Left forelimb (tissue), 1 donor: ENCODE data around the gene SLC38A11.

Experiments
- DNase-seq: peaks from one replicate; pipeline ENCODE4 v3.0.0-alpha.2; 2018; ENCODE audit warnings: low spot score

The SLC38A11 gene

DNA sequence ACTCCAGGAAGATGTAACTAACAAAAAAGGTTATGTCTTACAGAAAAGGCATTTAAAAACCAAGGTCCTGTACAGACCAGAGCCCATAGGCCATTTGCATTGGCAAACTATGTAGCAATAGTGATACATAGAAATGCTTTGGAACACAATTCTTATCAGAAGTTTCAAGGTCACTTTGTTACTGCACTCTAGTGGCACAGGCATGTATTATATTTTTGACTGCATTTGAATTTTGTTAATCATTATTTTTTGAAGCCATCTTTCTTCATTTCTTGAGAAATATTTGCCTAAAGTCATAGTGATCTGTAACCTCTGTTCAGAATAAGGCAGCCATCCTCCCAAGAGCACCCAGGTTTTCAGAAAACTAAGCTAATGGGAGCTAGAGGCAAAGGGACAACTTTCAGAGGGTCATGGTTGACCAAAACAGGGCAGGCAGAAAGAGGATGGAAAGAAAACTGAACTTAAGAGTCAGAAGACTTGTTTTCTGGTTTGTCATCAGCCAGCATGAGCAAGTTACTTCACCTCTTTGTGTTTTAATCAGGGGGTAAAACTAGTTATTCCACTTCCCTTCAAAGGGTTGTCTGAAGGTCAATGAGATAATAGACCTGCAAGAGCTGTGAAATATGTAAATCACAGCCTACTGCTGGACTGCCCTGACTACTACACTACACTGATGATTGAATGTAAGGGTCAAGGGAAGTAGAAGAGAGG is 41.5 kb downstream of the SLC38A11 start:
- no peak for DNase-seq

DNA sequence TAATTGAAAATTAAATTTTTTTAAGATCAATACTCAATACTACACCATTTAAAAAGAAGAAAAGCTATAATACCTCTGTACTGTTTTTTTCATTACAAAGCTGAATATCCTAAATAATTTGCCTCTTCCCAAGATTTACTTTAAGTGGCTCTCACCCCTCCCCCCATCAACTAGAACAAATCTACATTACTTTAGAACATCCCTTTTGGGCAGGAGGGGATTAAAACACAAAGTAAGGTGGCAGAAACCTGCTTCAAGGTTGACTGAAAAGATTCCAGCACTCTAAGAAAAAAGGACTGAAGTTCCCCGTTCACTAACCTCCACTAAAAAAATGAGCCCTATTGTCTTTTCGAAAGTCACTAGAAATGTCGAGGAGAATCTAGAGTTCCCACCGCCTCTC is 42.3 kb downstream of the SLC38A11 start:
- DNase-seq, result no peak

- no peak for DNase-seq
Observed at GRCh38 chr2:164911832-164912231, 43.5 kb downstream of the SLC38A11 start.

GRCh38 chr2:164910101-164910899 is 45.0 kb downstream of the SLC38A11 start:
- DNase-seq, result no peak

GRCh38 chr2:164906947-164907346 is 48.4 kb downstream of the SLC38A11 start:
- DNase-seq, result no peak

GRCh38 chr2:164905307-164905706 is 50.0 kb downstream of the SLC38A11 start:
- no peak for DNase-seq

GRCh38 chr2:164903951-164904350 is 51.4 kb downstream of the SLC38A11 start:
- no peak for DNase-seq

- no peak for DNase-seq
Observed at GRCh38 chr2:164903204-164903603, 52.1 kb downstream of the SLC38A11 start.

- no peak for DNase-seq
Observed at GRCh38 chr2:164899121-164899520, 56.2 kb downstream of the SLC38A11 start.

- DNase-seq, result no peak
Observed at GRCh38 chr2:164898475-164898874, 56.9 kb downstream of the SLC38A11 start.

- DNase-seq, result no peak
Observed at GRCh38 chr2:164897469-164898260, 57.7 kb downstream of the SLC38A11 start.

DNA sequence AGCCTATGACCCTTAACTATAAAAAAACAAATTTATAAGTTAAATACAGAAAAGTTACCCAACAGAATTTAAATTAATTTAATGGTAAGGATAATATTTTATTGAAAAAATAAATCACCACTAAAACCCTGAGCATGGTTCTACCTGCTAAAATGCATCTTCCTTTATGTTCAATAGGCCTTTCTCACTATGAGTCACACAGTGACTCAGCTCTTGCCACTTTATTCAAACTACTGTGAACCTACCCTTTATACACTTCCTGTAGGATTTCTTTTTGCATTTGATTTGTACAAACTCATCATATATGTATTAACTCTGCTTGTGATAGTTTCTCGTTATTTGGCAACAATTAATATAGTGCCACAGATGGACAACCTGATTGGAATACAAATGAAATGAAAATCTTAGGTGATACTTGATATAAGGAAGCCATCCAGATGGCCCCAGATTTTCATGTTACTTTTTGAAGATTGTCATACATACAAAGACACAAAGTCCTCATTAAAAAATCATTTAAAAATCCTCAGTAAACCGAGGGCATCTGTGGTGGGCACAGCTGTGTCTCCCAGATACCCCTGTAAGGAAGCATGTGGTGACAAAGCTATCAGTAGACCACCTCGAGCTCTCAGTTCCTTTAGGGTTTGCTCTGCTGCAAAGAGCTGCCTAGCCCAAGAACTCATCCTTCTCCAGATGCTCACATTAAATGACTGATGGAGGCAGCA is 58.5 kb downstream of the SLC38A11 start:
- DNase-seq, result no peak

DNA sequence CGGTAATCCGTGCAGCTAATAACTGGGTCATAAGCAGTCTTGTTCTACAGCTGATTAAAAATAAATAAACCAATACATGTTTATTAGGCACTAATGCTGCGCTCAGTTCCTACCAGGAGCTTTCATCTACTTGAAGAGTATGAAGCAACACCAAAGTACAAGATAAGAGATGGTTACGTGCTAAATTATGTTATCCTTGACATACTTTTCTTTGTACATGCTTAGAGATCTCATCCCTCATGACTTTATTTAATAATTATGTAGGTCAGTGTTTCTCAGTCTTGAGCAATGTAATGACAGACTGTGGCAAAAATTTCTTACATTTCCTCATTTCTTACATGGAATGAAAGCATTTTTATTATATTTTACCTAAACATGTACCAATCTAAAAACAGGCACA is 59.1 kb downstream of the SLC38A11 start:
- no peak for DNase-seq

GRCh38 chr2:164891460-164891859 is 63.9 kb downstream of the SLC38A11 start:
- no peak for DNase-seq

DNA sequence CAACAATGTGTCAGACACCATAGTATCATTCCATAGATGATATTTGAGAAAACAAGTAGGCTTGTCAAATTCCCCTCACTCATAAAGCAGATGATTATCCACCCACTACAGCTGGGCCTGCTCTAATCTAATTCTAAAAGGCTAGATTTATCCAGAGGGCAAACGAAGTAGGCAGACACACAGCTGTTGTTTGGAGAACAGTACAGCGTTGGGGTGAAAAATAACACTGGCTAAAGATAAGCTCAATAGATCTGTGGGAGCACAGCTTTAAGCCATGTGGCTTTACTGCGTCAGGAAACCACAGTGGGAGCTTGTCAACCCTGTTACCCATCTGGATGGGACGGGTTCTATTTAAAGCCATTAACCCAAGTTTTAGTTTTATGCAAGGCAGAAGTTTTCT is 64.8 kb downstream of the SLC38A11 start:
- DNase-seq, result no peak

DNA sequence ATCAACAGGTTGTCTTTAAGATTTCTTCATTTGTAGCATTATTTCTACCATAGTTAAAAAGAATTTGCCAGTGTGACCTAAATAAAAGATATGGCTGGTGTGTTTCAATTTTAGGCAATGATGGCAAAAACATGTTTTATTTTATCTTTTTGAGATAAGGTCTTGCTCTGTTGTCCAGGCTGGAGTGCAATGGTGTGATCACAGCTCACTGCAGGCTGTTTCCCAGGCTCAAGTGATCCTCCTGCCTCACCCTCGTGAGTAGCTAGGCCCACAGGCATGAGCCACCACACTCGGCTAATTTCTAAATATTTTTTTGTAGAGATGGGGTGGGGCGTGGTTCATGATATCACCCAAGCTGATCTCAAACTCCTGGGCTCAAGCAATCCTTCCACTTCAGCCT is 66.7 kb downstream of the SLC38A11 start:
- no peak for DNase-seq

DNA sequence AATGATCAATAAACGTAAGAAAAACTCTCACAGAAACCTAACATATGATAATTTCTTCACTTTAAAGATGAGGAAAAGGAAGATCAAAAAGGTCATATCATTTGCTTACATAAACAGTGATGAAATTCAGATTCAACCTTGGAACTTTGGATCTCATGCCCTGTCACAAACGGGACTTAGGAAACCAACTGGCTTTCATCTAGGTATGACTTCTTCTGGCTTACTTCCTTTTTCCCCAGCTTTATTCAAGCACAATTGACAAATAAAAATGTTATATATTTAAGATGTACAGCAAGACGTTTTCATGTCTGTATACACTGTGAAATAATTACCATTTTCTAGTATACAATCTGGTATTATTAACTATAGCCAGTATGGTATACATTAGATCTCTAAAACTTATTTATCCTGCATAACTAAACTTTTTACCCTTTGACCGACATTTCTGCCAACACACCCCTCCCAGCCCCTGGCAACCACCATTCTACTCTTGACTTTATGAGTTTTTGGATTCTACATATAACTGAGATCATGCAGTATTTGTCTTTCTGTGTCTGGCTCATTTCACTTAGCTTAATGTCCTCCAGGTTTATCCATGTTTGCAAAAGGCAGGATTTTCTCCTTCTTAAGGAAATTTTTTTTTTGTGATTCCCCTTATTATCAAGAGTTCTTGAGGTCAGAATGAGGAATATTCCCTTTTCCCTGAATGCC is 67.7 kb downstream of the SLC38A11 start:
- no peak for DNase-seq

DNA sequence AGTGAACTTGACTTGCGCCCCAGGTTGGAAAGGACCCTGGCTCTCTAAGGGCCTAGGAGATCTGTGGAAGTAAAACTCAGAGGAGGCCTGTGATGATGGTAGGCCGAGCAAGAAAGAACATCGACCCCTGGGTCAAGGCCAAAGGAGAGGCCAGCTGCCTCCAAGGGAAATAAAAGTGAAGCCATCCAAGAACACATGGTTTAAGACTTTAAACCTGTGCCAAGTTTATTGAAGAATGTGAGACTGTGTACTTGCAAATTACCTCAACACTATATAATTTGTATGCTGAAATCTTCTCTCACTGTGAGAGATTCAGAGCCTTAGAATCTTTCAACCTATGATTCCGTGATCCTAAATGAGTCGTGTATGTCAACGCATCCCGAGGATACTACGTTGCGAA is 73.0 kb downstream of the SLC38A11 start:
- DNase-seq, result no peak

GRCh38 chr2:164881524-164881923 is 73.8 kb downstream of the SLC38A11 start:
- DNase-seq, result no peak

DNA sequence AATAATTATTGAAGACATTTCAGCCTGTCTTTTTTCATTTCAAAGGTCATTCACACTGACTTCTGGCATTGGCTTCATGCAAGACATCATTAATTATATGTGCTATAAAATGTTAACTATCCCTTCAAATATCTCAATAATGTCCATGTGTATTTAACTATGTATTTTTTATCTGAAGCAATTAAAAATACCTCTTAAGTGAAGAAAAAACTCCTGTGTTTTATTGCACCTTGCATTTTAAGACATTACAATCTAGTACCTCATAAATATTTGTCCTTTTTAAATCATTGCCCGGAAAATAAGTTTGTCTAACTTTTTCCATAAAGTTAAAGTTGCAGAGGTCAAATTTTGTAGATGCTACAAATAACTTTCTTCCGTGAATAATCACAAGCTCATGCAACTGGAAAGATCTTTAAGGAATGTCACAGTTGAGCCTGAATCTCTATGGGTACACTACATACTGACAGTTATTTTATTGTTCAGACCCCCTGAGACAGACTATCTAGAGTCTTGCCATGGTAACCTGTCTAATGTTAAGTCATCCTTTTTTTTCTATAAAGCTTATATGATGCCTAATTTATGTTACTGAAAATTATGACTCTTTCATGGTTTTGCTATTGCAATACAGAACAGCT is 75.3 kb downstream of the SLC38A11 start:
- no peak for DNase-seq

DNA sequence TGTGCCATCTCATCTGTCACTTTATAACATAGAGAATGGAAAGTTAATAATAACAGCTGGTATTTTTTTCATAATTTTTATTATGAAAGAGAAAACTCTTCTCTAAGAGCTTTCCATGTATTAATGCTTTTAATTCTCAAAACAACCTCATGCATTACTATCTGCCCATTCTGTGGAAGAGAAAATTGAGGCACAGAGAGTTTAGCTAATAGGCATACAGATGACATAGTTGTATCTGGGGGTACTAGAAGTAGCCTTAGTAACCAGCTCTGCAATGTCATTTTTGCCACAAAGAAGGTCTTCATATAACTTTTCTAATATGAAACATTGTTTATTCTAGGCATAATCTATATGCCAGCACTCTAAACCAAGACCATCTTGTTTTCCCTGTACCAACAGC is 77.4 kb downstream of the SLC38A11 start:
- DNase-seq, result no peak
